ENCODE data around the gene PNMA8A.
"Not testable (repeated sequence)": the region's sequence is repeated elsewhere in the genome, so short reads cannot be mapped to it uniquely, and the experiment has no call there.

The PNMA8A gene

GRCh38 chr19:46442808-46443450, 28.4 kb downstream of the PNMA8A start:
- H3K4me3 Mint-ChIP-seq, result no peak overlapping the region

GRCh38 chr19:46441866-46442265, 29.5 kb downstream of the PNMA8A start:
- no peaks in the 10 kb centered on the region for H3K36me3 Mint-ChIP-seq (ENCODE audit: low read depth)
- H3K27ac Mint-ChIP-seq, result no peak overlapping the region
- no peak overlapping the region for H3K4me3 Mint-ChIP-seq
- H3K4me1 Mint-ChIP-seq (ENCODE audit: low read depth), result peaks cover 6% of the 10 kb centered on the region
- peaks cover 8% of the 10 kb centered on the region for H3K27me3 Mint-ChIP-seq
- H3K9me3 Mint-ChIP-seq, result no peaks in the 10 kb centered on the region
- intact Hi-C loops (cut with micrococcal nuclease), result no loop called here

More at GRCh38 chr19:46442808-46443450, 28.4 kb downstream of the PNMA8A start:
- H3K9me3 Mint-ChIP-seq, result no peaks in the 10 kb centered on the region
- no peaks in the 10 kb centered on the region for H3K36me3 Mint-ChIP-seq (ENCODE audit: low read depth)
- intact Hi-C loops (cut with micrococcal nuclease), result no loop called here
- peaks cover 17% of the 10 kb centered on the region for H3K27me3 Mint-ChIP-seq
- no peak overlapping the region for H3K27ac Mint-ChIP-seq
- H3K4me1 Mint-ChIP-seq (ENCODE audit: low read depth), result peaks cover 6% of the 10 kb centered on the region

DNA sequence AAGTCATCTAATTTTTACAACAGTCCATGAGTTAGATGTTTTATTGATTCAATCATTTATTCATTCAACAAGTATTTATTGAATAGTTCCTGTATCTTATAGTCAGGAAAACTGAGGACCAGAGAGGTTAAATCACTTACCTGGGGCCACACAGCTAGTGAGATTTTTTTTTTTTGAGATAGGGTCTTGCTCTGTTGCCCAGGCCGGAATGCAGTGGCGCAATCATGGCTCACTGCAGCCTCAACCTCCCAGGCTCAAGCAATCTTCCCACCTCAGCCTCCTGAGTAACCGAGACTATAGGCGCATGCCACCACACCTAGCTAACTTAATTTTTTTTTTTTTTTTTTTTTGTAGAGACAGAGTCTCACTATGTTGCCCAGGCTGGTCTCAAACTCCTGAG, 35.7 kb downstream of the PNMA8A start:
- H3K4me3 Mint-ChIP-seq; H3K27ac Mint-ChIP-seq; H3K36me3 Mint-ChIP-seq (ENCODE audit: low read depth); intact Hi-C loops (cut with micrococcal nuclease); H3K9me3 Mint-ChIP-seq; H3K4me1 Mint-ChIP-seq (ENCODE audit: low read depth): not testable (repeated sequence)
- H3K27me3 Mint-ChIP-seq, result peaks cover 21% of the 10 kb centered on the region

GRCh38 chr19:46435009-46435408, 36.4 kb downstream of the PNMA8A start:
- intact Hi-C loops (cut with micrococcal nuclease), result no loop called here
- H3K4me3 Mint-ChIP-seq, result no peak overlapping the region
- no peaks in the 10 kb centered on the region for H3K36me3 Mint-ChIP-seq (ENCODE audit: low read depth)
- no peaks in the 10 kb centered on the region for H3K4me1 Mint-ChIP-seq (ENCODE audit: low read depth)
- no peak overlapping the region for H3K27ac Mint-ChIP-seq
- no peaks in the 10 kb centered on the region for H3K9me3 Mint-ChIP-seq
- H3K27me3 Mint-ChIP-seq, result peaks cover 28% of the 10 kb centered on the region

DNA sequence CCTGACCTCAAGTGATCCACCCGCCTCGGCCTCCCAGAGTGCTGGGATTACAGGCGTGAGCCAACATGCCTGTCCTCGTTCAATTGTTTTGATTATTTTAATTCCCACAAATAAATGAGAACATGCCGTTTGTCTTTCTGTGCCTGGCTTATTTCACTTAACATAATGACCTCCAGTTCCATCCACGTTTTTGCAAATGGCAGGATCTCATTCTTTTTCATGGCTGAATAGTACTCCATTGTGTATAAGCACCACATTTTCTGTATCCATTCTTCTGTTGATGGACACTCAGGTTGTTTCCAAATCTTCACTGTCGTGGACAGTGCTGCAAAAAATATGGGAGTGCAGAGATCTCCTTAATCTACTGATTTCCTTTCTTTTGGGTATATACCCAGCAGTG, 37.9 kb downstream of the PNMA8A start:
- H3K27ac Mint-ChIP-seq; H3K9me3 Mint-ChIP-seq; H3K4me3 Mint-ChIP-seq; H3K36me3 Mint-ChIP-seq (ENCODE audit: low read depth); H3K4me1 Mint-ChIP-seq (ENCODE audit: low read depth); intact Hi-C loops (cut with micrococcal nuclease): not testable (repeated sequence)
- peaks cover 42% of the 10 kb centered on the region for H3K27me3 Mint-ChIP-seq

GRCh38 chr19:46431824-46432223, 39.5 kb downstream of the PNMA8A start:
- Mint-ChIP-seq H3K4me1 (ENCODE audit: low read depth) (peaks cover 10% of the 10 kb centered on the region), H3K36me3 (ENCODE audit: low read depth) (no peaks in the 10 kb centered on the region), H3K9me3 (no peaks in the 10 kb centered on the region), H3K27ac (no peak overlapping the region), H3K4me3 (no peak overlapping the region), H3K27me3 (peaks cover 56% of the 10 kb centered on the region)
- intact Hi-C loops (cut with micrococcal nuclease), result no loop called here

- Mint-ChIP-seq H3K27me3 (peaks cover 69% of the 10 kb centered on the region), H3K36me3 (ENCODE audit: low read depth) (no peaks in the 10 kb centered on the region), H3K4me3 (no peak overlapping the region), H3K9me3 (no peaks in the 10 kb centered on the region), H3K27ac (no peak overlapping the region), H3K4me1 (ENCODE audit: low read depth) (peaks cover 15% of the 10 kb centered on the region)
- intact Hi-C loops (cut with micrococcal nuclease), result no loop called here
Measured at GRCh38 chr19:46429999-46430398, 41.4 kb downstream of the PNMA8A start.

GRCh38 chr19:46428239-46429135, 42.9 kb downstream of the PNMA8A start, which contains the start of gene PNMA8C:
PNMA8C (minus strand) TSS chr19:46428936; CDS start chr19:46428359, 577 bp downstream.
- intact Hi-C loops (cut with micrococcal nuclease), result no loop called here
- H3K4me3 Mint-ChIP-seq, result peak within 1 kb of the TSS; percentile 18
- no peaks in the 10 kb centered on the region for H3K9me3 Mint-ChIP-seq
- H3K27me3 Mint-ChIP-seq, result peaks cover 77% of the 10 kb centered on the region
- H3K4me1 Mint-ChIP-seq (ENCODE audit: low read depth), result peaks cover 15% of the 10 kb centered on the region
- H3K27ac Mint-ChIP-seq, result no peak within 1 kb of the TSS
- H3K36me3 Mint-ChIP-seq (ENCODE audit: low read depth), result no peaks in the 10 kb centered on the region

GRCh38 chr19:46427518-46428045, 43.8 kb downstream of the PNMA8A start:
- H3K36me3 Mint-ChIP-seq (ENCODE audit: low read depth), result no peaks in the 10 kb centered on the region
- H3K27me3 Mint-ChIP-seq, result peaks cover 77% of the 10 kb centered on the region
- no peaks in the 10 kb centered on the region for H3K9me3 Mint-ChIP-seq
- no peak overlapping the region for H3K4me3 Mint-ChIP-seq
- no peak overlapping the region for H3K27ac Mint-ChIP-seq
- peaks cover 15% of the 10 kb centered on the region for H3K4me1 Mint-ChIP-seq (ENCODE audit: low read depth)
- intact Hi-C loops (cut with micrococcal nuclease), result no loop called here

DNA sequence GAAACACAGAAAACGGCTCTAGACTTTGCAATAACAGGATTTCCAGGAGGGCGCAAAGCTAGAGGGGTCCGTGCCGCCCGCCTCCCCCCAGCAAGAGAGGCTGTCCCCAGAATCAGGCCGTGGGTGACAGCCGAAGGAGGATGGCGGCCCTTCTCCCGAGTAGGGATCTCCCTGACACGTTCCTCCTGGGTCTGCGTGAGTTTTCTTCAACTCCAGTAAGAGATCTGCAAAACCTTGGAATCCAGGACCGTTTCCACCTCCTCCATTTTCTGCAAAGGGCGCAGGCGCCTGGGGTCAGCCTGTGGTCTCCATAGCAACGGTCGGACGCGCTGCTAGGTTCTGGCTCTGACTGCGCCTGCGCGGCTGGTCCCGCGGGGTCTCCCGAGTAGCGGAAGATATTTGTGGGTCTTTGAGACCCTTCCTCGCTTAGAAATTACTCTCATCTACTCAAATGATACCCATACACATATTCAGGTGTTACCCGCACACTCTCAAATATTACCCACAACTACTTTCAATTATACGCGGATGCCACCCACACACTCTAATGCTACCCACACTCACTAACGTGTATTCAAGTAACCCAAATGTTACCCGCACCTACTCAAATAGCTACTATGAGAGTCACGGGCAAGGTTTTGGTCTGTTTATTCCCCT, 44.7 kb downstream of the PNMA8A start:
- H3K27ac Mint-ChIP-seq, result no peak overlapping the region
- no peaks in the 10 kb centered on the region for H3K9me3 Mint-ChIP-seq
- H3K4me1 Mint-ChIP-seq (ENCODE audit: low read depth), result peaks cover 15% of the 10 kb centered on the region
- H3K4me3 Mint-ChIP-seq, result no peak overlapping the region
- peaks cover 78% of the 10 kb centered on the region for H3K27me3 Mint-ChIP-seq
- intact Hi-C loops (cut with micrococcal nuclease), result no loop called here
- H3K36me3 Mint-ChIP-seq (ENCODE audit: low read depth), result no peaks in the 10 kb centered on the region

GRCh38 chr19:46426035-46426505, 45.3 kb downstream of the PNMA8A start:
- H3K9me3 Mint-ChIP-seq, result no peaks in the 10 kb centered on the region
- intact Hi-C loops (cut with micrococcal nuclease), result no loop called here
- no peak overlapping the region for H3K4me3 Mint-ChIP-seq
- peaks cover 15% of the 10 kb centered on the region for H3K4me1 Mint-ChIP-seq (ENCODE audit: low read depth)
- peaks cover 77% of the 10 kb centered on the region for H3K27me3 Mint-ChIP-seq
- H3K36me3 Mint-ChIP-seq (ENCODE audit: low read depth), result no peaks in the 10 kb centered on the region
- no peak overlapping the region for H3K27ac Mint-ChIP-seq

DNA sequence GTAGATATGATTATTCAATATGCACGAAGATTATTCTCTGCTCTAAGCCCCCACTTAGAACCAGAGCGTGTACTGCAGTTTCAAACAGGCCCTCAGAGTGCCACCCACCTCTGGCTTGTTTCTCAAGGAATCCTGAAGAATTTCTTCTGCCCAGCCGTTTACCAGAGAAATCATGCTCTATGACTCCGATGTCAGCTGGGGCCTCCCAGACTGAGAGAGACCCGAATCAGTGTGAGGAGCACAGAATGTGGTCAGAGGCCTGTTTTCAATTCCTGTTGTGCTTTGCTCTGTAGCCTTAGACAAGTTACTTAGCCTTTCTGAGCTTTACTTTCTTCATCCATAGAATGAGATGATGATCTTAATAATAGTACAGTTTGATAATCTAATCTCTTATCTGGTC, 48.2 kb downstream of the PNMA8A start:
- no peaks in the 10 kb centered on the region for H3K9me3 Mint-ChIP-seq
- intact Hi-C loops (cut with micrococcal nuclease), result no loop called here
- H3K27me3 Mint-ChIP-seq, result peaks cover 66% of the 10 kb centered on the region
- H3K36me3 Mint-ChIP-seq (ENCODE audit: low read depth), result no peaks in the 10 kb centered on the region
- peaks cover 7% of the 10 kb centered on the region for H3K4me1 Mint-ChIP-seq (ENCODE audit: low read depth)
- no peak overlapping the region for H3K27ac Mint-ChIP-seq
- no peak overlapping the region for H3K4me3 Mint-ChIP-seq

GRCh38 chr19:46422344-46422743, 49.0 kb downstream of the PNMA8A start:
- Mint-ChIP-seq H3K27me3 (peaks cover 65% of the 10 kb centered on the region), H3K4me1 (ENCODE audit: low read depth) (peaks cover 7% of the 10 kb centered on the region), H3K9me3 (no peaks in the 10 kb centered on the region), H3K36me3 (ENCODE audit: low read depth) (no peaks in the 10 kb centered on the region), H3K27ac (no peak overlapping the region), H3K4me3 (no peak overlapping the region)
- intact Hi-C loops (cut with micrococcal nuclease), result no loop called here

DNA sequence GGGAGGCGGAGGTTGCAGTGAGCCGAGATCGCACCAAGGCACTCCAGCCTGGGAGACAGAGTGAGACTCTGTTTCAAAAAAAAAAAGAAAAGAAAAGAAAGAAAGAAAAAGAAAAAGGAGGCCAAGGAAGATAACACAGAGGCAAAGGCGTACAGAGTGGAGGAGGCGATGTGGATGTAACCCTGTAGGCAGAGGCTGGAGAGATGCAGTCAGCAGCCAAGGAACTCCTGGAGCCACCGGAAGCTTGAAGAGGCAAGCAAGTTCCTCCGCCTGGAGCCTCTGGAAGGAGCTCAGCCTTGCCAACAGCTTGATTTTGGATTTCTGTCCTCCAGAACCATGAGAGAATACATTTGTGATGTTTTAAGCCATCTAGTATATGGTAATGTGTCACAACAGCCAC, 51.3 kb downstream of the PNMA8A start:
- Mint-ChIP-seq H3K36me3 (ENCODE audit: low read depth) (no peaks in the 10 kb centered on the region), H3K4me1 (ENCODE audit: low read depth) (peaks cover 10% of the 10 kb centered on the region), H3K27ac (no peak overlapping the region), H3K27me3 (peaks cover 63% of the 10 kb centered on the region), H3K4me3 (no peak overlapping the region), H3K9me3 (no peaks in the 10 kb centered on the region)
- intact Hi-C loops (cut with micrococcal nuclease), result no loop called here
